ENCODE results near the gene PLBD1.

PLBD1 gene

GRCh38 chr12:14510574-14510973 is 57.1 kb downstream of the PLBD1 start:
- no peak for DNase-seq (ENCODE audit: low read depth in 1 of 2, low spot score in 1 of 2)

- no peak for DNase-seq (ENCODE audit: low read depth in 1 of 2, low spot score in 1 of 2)
Observed at GRCh38 chr12:14505626-14506596, 61.8 kb downstream of the PLBD1 start.

GRCh38 chr12:14495326-14495725 is 72.4 kb downstream of the PLBD1 start:
- no peak for DNase-seq (ENCODE audit: low read depth in 1 of 2, low spot score in 1 of 2)

- no peak for DNase-seq (ENCODE audit: low read depth in 1 of 2, low spot score in 1 of 2)
Observed at GRCh38 chr12:14482886-14483285, 84.8 kb downstream of the PLBD1 start.

GRCh38 chr12:14482361-14482760 is 85.3 kb downstream of the PLBD1 start:
- no peak for DNase-seq (ENCODE audit: low read depth in 1 of 2, low spot score in 1 of 2)

- DNase-seq (ENCODE audit: low read depth in 1 of 2, low spot score in 1 of 2), result no peak
Observed at GRCh38 chr12:14481201-14481600, 86.5 kb downstream of the PLBD1 start.

- no peak for DNase-seq (ENCODE audit: low read depth in 1 of 2, low spot score in 1 of 2)
Observed at GRCh38 chr12:14479004-14479403, 88.7 kb downstream of the PLBD1 start.

GRCh38 chr12:14473707-14474287 is 93.9 kb downstream of the PLBD1 start:
- no peak for DNase-seq (ENCODE audit: low read depth in 1 of 2, low spot score in 1 of 2)

- DNase-seq (ENCODE audit: low read depth in 1 of 2, low spot score in 1 of 2), result no peak
Observed at GRCh38 chr12:14471497-14471896, 96.2 kb downstream of the PLBD1 start.

GRCh38 chr12:14460212-14460841 is 107.4 kb downstream of the PLBD1 start:
- no peak for DNase-seq (ENCODE audit: low read depth in 1 of 2, low spot score in 1 of 2)

- DNase-seq (ENCODE audit: low read depth in 1 of 2, low spot score in 1 of 2), result no peak
Observed at GRCh38 chr12:14454098-14454907, 113.4 kb downstream of the PLBD1 start.
